GM19328 (cell line): ENCODE results near the gene TLR7.

Source experiments
- ATAC-seq: cut with Tn5 transposase; IDR thresholded peaks from one replicate; pipeline ENCODE4 v1.9.1; 2021; ENCODE audit warnings: mild to moderate bottlenecking, moderate library complexity; ENCODE audit not compliant: unreplicated experiment

Gene TLR7

DNA sequence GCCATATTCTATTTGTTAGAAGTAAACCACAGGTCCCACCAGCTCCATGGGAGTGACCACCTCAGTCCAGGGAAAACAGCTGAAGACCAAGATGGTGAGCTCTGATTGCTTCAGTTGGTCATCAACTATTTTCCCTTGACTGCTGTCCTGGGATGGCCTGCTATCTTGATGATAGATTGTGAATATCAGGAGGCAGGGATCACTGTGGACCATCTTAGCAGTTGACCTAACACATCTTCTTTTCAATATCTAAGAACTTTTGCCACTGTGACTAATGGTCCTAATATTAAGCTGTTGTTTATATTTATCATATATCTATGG, 55.7 kb downstream of the TLR7 start:
- ATAC-seq, result no peak

GRCh38 chrX:12929701-12930100, 62.8 kb downstream of the TLR7 start:
- no peak for ATAC-seq

- no peak for ATAC-seq
Measured at GRCh38 chrX:12930150-12930549, 63.3 kb downstream of the TLR7 start.

DNA sequence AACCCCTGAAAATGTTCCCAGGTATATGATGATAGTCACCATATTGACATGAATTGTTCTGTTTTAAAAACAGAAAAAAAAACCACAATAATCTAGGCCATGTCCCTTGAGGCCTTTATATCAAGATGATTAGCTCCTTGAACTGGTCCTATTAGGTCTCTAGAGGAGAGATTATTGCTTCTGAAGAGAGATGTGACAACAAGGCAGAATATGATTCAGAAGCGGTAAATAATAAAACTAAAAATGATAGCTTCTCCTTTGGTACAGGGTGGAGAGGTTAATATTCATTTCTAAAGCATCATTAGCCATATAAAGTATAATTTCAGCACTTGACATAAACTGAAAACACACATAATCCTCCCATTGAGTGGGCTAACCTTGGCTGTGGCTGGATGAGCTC, 65.4 kb downstream of the TLR7 start:
- ATAC-seq, result no peak

GRCh38 chrX:12934850-12935249, 68.0 kb downstream of the TLR7 start:
- ATAC-seq, result no peak

- no peak for ATAC-seq
Measured at GRCh38 chrX:12936947-12937346, 70.1 kb downstream of the TLR7 start.
